Ishikawa (cell line): ENCODE results near the gene GNAT3.

ENCODE experiments used
- CEBPB ChIP-seq: IDR thresholded peaks from 2 replicates; pipeline ENCODE4 v1.6.1; 2012
- CREB1 ChIP-seq: IDR thresholded peaks from 2 replicates; pipeline ENCODE4 v1.6.1; 2012; ENCODE audit warnings: low read depth
- EGR1 ChIP-seq: IDR thresholded peaks from 2 replicates; pipeline ENCODE4 v1.6.1; 2012
- EP300 ChIP-seq: IDR thresholded peaks from 2 replicates; pipeline ENCODE4 v1.6.1; 2012; ENCODE audit warnings: borderline replicate concordance
- FOXM1 ChIP-seq: IDR thresholded peaks from 2 replicates; pipeline ENCODE4 v1.6.1; 2012; ENCODE audit warnings: low read depth, borderline replicate concordance
- NFIC ChIP-seq: IDR thresholded peaks from 2 replicates; pipeline ENCODE4 v1.6.1; 2012
- RAD21 ChIP-seq: IDR thresholded peaks from 2 replicates; pipeline ENCODE4 v1.6.1; 2012; ENCODE audit warnings: low read depth
- TAF1 ChIP-seq: IDR thresholded peaks from 2 replicates; pipeline ENCODE4 v1.6.1; 2012; ENCODE audit warnings: low read depth, mild to moderate bottlenecking
- TCF12 ChIP-seq: IDR thresholded peaks from 2 replicates; pipeline ENCODE4 v1.6.1; 2012; ENCODE audit warnings: low read depth
- TEAD4 ChIP-seq: IDR thresholded peaks from 2 replicates; pipeline ENCODE4 v1.6.1; 2012
- YY1 ChIP-seq: IDR thresholded peaks from 2 replicates; pipeline ENCODE4 v1.6.1; 2012; ENCODE audit warnings: low read depth
- ZBTB7A ChIP-seq: IDR thresholded peaks from 2 replicates; pipeline ENCODE4 v1.6.1; 2012; ENCODE audit warnings: low read depth
- TF ChIP-seq, protein P1 (sequence below): IDR thresholded peaks from 2 replicates; pipeline ENCODE4 v1.6.1; 2012
- TF ChIP-seq, protein P2 (sequence below): IDR thresholded peaks from 2 replicates; pipeline ENCODE4 v1.6.1; 2012; ENCODE audit warnings: low read depth, mild to moderate bottlenecking
- TF ChIP-seq, protein P3 (sequence below): IDR thresholded peaks from 2 replicates; pipeline ENCODE4 v1.6.1; 2012

Gene GNAT3

DNA sequence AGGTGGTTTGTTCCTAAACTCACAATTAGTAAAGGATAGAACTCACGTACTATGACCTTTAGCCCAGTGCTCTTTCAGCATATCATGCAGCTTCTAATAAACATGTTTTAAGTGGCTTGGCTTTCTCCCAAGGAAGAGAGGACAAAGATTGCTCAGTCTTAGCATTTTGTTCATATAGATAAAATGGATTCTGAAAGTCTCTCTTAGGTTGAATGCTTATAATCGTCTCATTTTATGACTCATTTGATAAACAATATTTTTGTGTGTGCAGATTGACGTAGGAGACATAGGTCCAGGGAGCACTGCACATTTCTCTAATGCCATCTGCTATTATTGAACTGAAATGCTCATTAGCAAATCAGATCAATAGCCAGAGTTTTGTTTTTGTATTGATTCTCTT, 44.8 kb downstream of the GNAT3 start:
- TF ChIP-seq RAD21: no peak
- TF ChIP-seq TAF1: no peak
- TF ChIP-seq, protein P1, sequence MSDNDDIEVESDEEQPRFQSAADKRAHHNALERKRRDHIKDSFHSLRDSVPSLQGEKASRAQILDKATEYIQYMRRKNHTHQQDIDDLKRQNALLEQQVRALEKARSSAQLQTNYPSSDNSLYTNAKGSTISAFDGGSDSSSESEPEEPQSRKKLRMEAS: no peak
- no peak for TF ChIP-seq FOXM1
- TF ChIP-seq CREB1: no peak
- no peak for TF ChIP-seq TEAD4
- TF ChIP-seq EP300: no peak
- no peak for TF ChIP-seq EGR1
- no peak for TF ChIP-seq YY1
- TF ChIP-seq CEBPB: no peak
- TF ChIP-seq NFIC: no peak
- TF ChIP-seq, protein P2, sequence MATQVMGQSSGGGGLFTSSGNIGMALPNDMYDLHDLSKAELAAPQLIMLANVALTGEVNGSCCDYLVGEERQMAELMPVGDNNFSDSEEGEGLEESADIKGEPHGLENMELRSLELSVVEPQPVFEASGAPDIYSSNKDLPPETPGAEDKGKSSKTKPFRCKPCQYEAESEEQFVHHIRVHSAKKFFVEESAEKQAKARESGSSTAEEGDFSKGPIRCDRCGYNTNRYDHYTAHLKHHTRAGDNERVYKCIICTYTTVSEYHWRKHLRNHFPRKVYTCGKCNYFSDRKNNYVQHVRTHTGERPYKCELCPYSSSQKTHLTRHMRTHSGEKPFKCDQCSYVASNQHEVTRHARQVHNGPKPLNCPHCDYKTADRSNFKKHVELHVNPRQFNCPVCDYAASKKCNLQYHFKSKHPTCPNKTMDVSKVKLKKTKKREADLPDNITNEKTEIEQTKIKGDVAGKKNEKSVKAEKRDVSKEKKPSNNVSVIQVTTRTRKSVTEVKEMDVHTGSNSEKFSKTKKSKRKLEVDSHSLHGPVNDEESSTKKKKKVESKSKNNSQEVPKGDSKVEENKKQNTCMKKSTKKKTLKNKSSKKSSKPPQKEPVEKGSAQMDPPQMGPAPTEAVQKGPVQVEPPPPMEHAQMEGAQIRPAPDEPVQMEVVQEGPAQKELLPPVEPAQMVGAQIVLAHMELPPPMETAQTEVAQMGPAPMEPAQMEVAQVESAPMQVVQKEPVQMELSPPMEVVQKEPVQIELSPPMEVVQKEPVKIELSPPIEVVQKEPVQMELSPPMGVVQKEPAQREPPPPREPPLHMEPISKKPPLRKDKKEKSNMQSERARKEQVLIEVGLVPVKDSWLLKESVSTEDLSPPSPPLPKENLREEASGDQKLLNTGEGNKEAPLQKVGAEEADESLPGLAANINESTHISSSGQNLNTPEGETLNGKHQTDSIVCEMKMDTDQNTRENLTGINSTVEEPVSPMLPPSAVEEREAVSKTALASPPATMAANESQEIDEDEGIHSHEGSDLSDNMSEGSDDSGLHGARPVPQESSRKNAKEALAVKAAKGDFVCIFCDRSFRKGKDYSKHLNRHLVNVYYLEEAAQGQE: no peak
- TF ChIP-seq TCF12: no peak
- TF ChIP-seq ZBTB7A: no peak
- TF ChIP-seq, protein P3, sequence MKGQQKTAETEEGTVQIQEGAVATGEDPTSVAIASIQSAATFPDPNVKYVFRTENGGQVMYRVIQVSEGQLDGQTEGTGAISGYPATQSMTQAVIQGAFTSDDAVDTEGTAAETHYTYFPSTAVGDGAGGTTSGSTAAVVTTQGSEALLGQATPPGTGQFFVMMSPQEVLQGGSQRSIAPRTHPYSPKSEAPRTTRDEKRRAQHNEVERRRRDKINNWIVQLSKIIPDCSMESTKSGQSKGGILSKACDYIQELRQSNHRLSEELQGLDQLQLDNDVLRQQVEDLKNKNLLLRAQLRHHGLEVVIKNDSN: no peak

DNA sequence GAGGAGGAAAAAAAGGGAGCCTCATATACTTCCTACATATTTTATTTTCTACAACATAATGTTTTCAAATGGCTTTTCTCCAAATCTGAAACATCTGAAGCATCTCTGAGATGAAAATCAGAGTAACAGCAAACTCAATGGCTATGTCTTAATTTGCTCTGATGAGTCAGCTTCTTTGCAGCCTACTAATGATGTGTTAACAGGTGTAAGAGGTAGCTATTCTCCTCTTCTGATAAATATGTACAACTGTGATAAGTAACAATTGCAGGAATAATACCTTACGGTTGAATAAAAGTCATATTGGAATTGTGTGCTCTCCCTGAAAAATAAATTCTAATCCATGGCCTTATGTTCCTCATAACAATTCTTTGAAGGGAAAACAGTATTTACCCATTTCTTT, 45.2 kb downstream of the GNAT3 start:
- no peak for TF ChIP-seq FOXM1
- TF ChIP-seq, protein P3: no peak
- TF ChIP-seq NFIC: no peak
- TF ChIP-seq, protein P1: no peak
- no peak for TF ChIP-seq CREB1
- no peak for TF ChIP-seq TEAD4
- TF ChIP-seq TAF1: no peak
- TF ChIP-seq CEBPB: no peak
- no peak for TF ChIP-seq YY1
- TF ChIP-seq, protein P2: no peak
- TF ChIP-seq EP300: no peak
- TF ChIP-seq EGR1: no peak
- no peak for TF ChIP-seq RAD21
- no peak for TF ChIP-seq TCF12
- no peak for TF ChIP-seq ZBTB7A

DNA sequence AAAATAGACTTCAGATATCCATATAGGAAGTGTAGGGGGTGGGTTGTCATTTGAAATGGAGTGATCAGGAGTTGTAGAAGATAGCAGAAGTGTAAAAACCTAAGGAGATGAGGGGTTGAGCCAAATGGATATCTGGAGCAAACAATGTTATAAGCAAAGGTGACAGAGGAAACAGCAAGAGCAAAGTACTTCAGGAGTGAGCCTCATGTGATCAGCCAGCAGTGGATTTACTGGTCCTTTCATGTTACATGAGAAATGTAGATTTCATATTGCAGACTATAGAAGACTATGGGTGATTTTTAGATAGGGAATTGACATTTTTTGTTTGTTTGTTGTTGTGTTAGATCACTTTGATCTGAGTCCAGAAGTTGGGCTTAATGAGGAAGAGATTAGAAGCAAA, 47.7 kb downstream of the GNAT3 start:
- no peak for TF ChIP-seq CEBPB
- no peak for TF ChIP-seq TAF1
- no peak for TF ChIP-seq EGR1
- TF ChIP-seq ZBTB7A: no peak
- no peak for TF ChIP-seq YY1
- TF ChIP-seq NFIC: no peak
- no peak for TF ChIP-seq CREB1
- TF ChIP-seq, protein P3: no peak
- TF ChIP-seq EP300: no peak
- TF ChIP-seq, protein P2: no peak
- TF ChIP-seq, protein P1: no peak
- TF ChIP-seq TEAD4: no peak

DNA sequence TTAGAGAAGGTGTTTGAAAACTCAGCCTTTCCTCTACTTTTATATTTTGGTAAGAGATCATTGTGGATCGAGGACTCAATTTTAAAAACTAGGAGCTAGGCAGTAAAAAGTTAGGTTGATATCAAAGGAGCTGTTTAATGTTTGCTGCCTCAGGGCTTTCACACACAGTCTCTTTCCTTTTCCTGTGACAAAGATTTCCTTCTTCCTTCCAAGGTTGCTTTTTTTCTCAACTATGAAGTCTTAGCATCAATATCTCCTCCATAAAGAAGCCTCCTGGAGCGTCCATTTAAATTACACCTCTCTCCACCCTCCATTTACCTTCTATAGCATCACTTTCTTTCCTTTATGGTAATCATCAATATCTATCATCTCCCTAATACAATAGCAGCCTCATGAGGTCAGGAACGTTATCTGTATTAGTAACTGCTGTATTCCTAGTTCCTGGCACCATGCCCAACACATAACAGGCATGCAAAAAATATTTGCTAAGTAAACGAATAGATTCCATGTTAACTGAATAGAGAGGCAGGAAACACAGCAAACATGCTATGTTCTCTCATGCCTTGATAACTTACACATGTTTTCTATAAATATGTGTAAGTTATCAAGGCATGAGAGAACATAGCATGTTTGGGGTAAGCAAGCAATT, 48.5 kb downstream of the GNAT3 start:
- TF ChIP-seq EP300 (no peak), FOXM1 (no peak), CREB1 (no peak), TEAD4 (no peak), EGR1 (no peak)
- TF ChIP-seq, protein P1: no peak
- TF ChIP-seq, protein P2: no peak
- TF ChIP-seq, protein P3: no peak
